PC-3 (cell line): ENCODE results near the gene CFAP45. TPM values are rescaled to one million over a fixed set of nuclear protein-coding genes. Genes with fewer than 3 reads are reported as not detected.

Experiments used
- ATAC-seq: fragments of 200-7000 bp; cut with Tn5 transposase; 2 replicates; pipeline ENCODE4 v1.9.1; 2020; ENCODE audit warnings: mild to moderate bottlenecking, moderate library complexity
- BruUV-seq: library from RNA; stranded (reverse); fragments of 400-500 nt; replicated peaks from 2 replicates; lab custom pipeline; 2021; lab: Mats Ljungman, UMichigan
- CTCF ChIA-PET: fragments of 300-600 bp; sonication (Branson Sonifier 250); formaldehyde crosslinking; loops from one replicate; lab custom pipeline; 2022; ENCODE audit warnings: antibody characterized with exemption; lab: Charles Lee
- POLR2A ChIA-PET: fragments of 300-600 bp; sonication (Branson Sonifier 250); formaldehyde crosslinking; loops from one replicate; lab custom pipeline; 2022; ENCODE audit warnings: antibody characterized with exemption; ENCODE audit not compliant: unreplicated experiment; lab: Charles Lee
- DNase-seq: peaks from one replicate; pipeline ENCODE4 v3.0.0-alpha.2; 2015
- H2AFZ ChIP-seq: fragments of 300-600 bp; sonication (generic); 2 replicates; pipeline ENCODE4 v1.6.0; 2016; ENCODE audit warnings: antibody characterized with exemption, low read length
- H3F3A ChIP-seq: fragments of 300-600 bp; sonication (generic); one replicate; pipeline ENCODE4 v1.6.0; 2017; ENCODE audit warnings: antibody characterized with exemption, low read length, control low read depth, mild to moderate bottlenecking; ENCODE audit not compliant: unreplicated experiment
- H3K27ac ChIP-seq: fragments of 300-600 bp; sonication (generic); 2 replicates; pipeline ENCODE4 v1.5.1; 2016; ENCODE audit warnings: mild to moderate bottlenecking, low read length
- H3K27me3 ChIP-seq: fragments of 300-600 bp; sonication (generic); 2 replicates; pipeline ENCODE4 v1.6.1; 2016; ENCODE audit warnings: low read length, mixed read lengths
- H3K36me3 ChIP-seq: fragments of 300-600 bp; sonication (generic); 2 replicates; pipeline ENCODE4 v1.6.1; 2016; ENCODE audit warnings: low read depth, mixed run types, low read length, mixed read lengths
- H3K4me1 ChIP-seq: fragments of 300-600 bp; sonication (generic); 2 replicates; pipeline ENCODE4 v1.5.1; 2016; ENCODE audit warnings: low read length; ENCODE audit not compliant: insufficient read depth
- H3K4me2 ChIP-seq: fragments of 300-600 bp; sonication (generic); 2 replicates; pipeline ENCODE4 v1.6.0; 2016; ENCODE audit warnings: low read length
- H3K4me3 ChIP-seq: fragments of 300-600 bp; sonication (generic); 2 replicates; pipeline ENCODE4 v1.5.1; 2016; ENCODE audit warnings: mild to moderate bottlenecking, low read length, mixed read lengths
- H3K79me2 ChIP-seq: fragments of 300-600 bp; sonication (generic); 2 replicates; pipeline ENCODE4 v1.6.1; 2017; ENCODE audit warnings: low read length, mixed read lengths
- H3K9ac ChIP-seq: fragments of 300-600 bp; sonication (generic); 2 replicates; pipeline ENCODE4 v1.6.0; 2016; ENCODE audit warnings: mild to moderate bottlenecking, low read length
- H3K9me2 ChIP-seq: fragments of 300-600 bp; sonication (generic); replicated peaks from 2 replicates; pipeline ENCODE4 v1.6.1; 2016; ENCODE audit warnings: mixed run types, low read length, mixed read lengths
- H3K9me3 ChIP-seq: fragments of 300-600 bp; sonication (generic); 2 replicates; pipeline ENCODE4 v1.6.1; 2016; ENCODE audit warnings: low read length, mixed read lengths
- H4K20me1 ChIP-seq: fragments of 300-600 bp; sonication (generic); 2 replicates; pipeline ENCODE4 v1.6.1; 2016; ENCODE audit warnings: low read length, mixed read lengths
- EZH2 ChIP-seq: fragments of 300-600 bp; sonication (generic); IDR thresholded peaks from one replicate; pipeline ENCODE4 v1.6.1; 2017; ENCODE audit warnings: antibody characterized with exemption, mild to moderate bottlenecking, low read length; ENCODE audit not compliant: unreplicated experiment
- EZH2phosphoT487 ChIP-seq: fragments of 300-600 bp; sonication (generic); IDR thresholded peaks from 2 replicates; pipeline ENCODE4 v1.6.1; 2018; ENCODE audit warnings: mild to moderate bottlenecking, antibody characterized with exemption, low read length, borderline replicate concordance
- intact Hi-C: fragments of 100-400 bp; cut with micrococcal nuclease; formaldehyde crosslinking; loops from 2 replicates; pipeline ENCODE4 v1.9.0; 2023
- total RNA-seq: library from RNA; depleted of rRNA; stranded (reverse); fragments of >200 nt; gene quantifications from 2 replicates; pipeline ENCODE4 v1.2.3, GENCODE V29; 2014
- TF ChIP-seq, protein P1 (sequence below): fragments of 300-600 bp; sonication (generic); conservative IDR thresholded peaks from 2 replicates; pipeline ENCODE4 v1.5.1; 2017; ENCODE audit warnings: antibody characterized with exemption, low read depth, mild to moderate bottlenecking, low read length

Gene CFAP45
- total RNA-seq, 1 experiment from 2014 or later = 1.6 TPM

DNA sequence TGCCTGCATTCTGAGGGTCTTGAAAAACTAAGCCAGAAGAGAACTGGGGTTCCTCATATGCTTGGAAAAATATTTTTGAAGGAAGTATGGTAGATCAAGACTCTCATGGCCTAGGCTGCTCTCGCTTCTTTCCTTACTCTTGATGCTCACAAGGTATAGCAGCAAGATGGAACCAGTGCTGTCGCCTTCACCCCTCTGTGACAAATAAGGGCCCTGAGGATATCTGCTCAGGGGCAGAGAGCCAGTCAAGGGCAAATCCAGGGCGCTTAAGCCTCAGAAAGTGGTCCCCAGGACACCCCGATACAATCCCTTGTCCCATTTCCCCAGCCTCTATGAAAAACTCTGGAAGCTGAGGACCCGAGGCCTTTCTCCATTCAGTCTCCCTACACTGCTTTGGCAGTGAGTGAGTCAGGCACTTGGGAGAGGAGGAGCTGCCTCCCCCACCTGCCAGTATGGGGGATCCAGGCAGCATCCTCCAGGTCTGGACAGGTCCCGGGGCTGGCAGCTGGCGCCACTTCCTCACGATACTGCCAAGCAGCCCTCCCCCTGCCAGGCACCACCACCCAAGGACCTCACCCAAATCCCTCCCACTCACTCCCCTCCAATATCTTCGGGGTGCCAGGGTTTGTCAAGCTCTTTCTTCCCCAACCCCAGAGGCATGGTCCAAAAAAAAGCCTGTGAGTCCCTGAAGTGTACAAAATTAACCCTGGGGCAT is 44.1 kb upstream of the CFAP45 start:
- peak overlapping the region; percentile 94 for H3K4me2 ChIP-seq
- TF ChIP-seq EZH2 (no peak), EZH2phosphoT487 (no peak)
- TF ChIP-seq, protein P1, sequence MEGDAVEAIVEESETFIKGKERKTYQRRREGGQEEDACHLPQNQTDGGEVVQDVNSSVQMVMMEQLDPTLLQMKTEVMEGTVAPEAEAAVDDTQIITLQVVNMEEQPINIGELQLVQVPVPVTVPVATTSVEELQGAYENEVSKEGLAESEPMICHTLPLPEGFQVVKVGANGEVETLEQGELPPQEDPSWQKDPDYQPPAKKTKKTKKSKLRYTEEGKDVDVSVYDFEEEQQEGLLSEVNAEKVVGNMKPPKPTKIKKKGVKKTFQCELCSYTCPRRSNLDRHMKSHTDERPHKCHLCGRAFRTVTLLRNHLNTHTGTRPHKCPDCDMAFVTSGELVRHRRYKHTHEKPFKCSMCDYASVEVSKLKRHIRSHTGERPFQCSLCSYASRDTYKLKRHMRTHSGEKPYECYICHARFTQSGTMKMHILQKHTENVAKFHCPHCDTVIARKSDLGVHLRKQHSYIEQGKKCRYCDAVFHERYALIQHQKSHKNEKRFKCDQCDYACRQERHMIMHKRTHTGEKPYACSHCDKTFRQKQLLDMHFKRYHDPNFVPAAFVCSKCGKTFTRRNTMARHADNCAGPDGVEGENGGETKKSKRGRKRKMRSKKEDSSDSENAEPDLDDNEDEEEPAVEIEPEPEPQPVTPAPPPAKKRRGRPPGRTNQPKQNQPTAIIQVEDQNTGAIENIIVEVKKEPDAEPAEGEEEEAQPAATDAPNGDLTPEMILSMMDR = no peak
- no peaks in the 10 kb centered on the region for H4K20me1 ChIP-seq
- peak overlapping the region; percentile 84 for H3K4me3 ChIP-seq
- H3K27me3 ChIP-seq = no peaks in the 10 kb centered on the region
- H3K36me3 ChIP-seq = no peaks in the 10 kb centered on the region
- intact Hi-C loops = loop anchor here (2.0 kb wide), 2 partner anchors 19 to 145 kb away; partner anchors contain the start of gene TAGLN2
- H3K9ac ChIP-seq = no peak overlapping the region
- CTCF ChIA-PET = interaction anchor here (0.7 to 1.1 kb wide), 2 partner anchors 62 to 64 kb away, joined by 3 to 6 read pairs; no protein-coding TSS in a partner anchor
- H3F3A ChIP-seq = no peaks in the 10 kb centered on the region
- H3K4me1 ChIP-seq = peaks cover 32% of the 10 kb centered on the region
- BruUV-seq = no TSS peak
- no peaks in the 10 kb centered on the region for H3K9me3 ChIP-seq
- no peak for DNase-seq
- no peak for ATAC-seq
- no peaks in the 10 kb centered on the region for H3K9me2 ChIP-seq
- no peak overlapping the region for H2AFZ ChIP-seq
- H3K27ac ChIP-seq = no peak overlapping the region
- peaks cover 23% of the 10 kb centered on the region for H3K79me2 ChIP-seq
- POLR2A ChIA-PET = no interaction called here

DNA sequence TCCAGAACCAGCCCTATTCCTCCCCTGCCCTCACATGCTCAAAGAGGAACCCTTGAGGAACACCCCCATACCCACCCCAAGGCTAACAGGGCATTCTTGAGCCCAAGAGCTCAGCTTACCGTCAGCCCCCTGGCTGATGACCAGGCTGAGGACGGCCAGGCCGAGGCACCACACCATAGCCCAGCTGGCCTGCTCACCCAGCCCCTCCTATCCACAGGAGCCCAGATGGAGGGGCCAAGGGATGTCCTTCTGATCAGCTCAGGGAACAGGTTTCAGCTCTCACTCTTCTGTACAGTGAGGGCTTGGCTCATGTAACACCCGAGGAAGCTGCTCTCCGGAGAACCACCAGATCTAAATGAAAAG is 43.3 kb upstream of the CFAP45 start:
- Histone ChIP-seq H2AFZ (no peak overlapping the region), H3K4me1 (peaks cover 33% of the 10 kb centered on the region), H3K4me3 (no peak overlapping the region), H3K9ac (no peak overlapping the region), H3K27me3 (no peaks in the 10 kb centered on the region), H3K36me3 (no peaks in the 10 kb centered on the region), H3F3A (no peaks in the 10 kb centered on the region), H4K20me1 (no peaks in the 10 kb centered on the region), H3K27ac (no peak overlapping the region), H3K4me2 (no peak overlapping the region), H3K79me2 (peaks cover 23% of the 10 kb centered on the region), H3K9me3 (no peaks in the 10 kb centered on the region), H3K9me2 (no peaks in the 10 kb centered on the region)
- ChIA-PET CTCF (no interaction called here), POLR2A (no interaction called here)
- intact Hi-C loops = no loop called here
- TF ChIP-seq, protein P1 = no peak
- no peak for TF ChIP-seq EZH2phosphoT487
- TF ChIP-seq EZH2 = no peak
- no TSS peak for BruUV-seq
- DNase-seq = no peak
- ATAC-seq = no peak

DNA sequence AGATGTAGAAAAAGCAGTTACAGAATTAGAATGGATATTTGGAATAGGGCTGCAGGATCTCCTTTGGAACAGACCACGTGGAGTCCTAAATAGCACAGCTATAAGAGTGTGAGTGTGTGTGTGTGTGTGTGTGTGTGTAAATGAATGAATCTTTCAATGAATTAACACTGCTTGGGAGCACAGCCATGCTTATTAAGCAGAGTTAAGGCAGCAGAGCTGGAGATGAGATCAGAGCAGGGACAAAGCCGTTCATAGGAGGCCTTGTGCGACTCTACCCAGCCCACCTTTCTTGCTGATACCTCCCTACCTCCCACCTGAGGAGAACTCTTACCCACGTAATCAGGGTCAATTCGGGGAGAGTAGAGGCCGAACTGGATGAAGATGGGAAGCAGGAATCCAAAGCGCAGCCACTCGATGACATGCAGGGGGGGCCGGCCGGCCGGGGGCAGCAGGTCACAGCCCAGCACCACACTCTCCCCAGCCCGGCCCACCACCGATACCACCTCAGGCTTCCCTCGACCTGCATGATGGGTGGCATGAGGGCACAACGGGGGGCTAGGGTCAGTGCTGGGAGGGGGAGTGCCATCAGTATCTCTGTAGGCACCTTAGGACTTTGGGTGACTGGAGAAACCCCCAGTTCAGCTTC is 42.8 kb upstream of the CFAP45 start:
- H3K27me3 ChIP-seq = no peaks in the 10 kb centered on the region
- ChIA-PET POLR2A (no interaction called here), CTCF (no interaction called here)
- H2AFZ ChIP-seq = no peak overlapping the region
- no peak overlapping the region for H3K9ac ChIP-seq
- H3K9me2 ChIP-seq = no peaks in the 10 kb centered on the region
- H3K4me2 ChIP-seq = no peak overlapping the region
- intact Hi-C loops = no loop called here
- BruUV-seq = no TSS peak
- no peaks in the 10 kb centered on the region for H4K20me1 ChIP-seq
- H3F3A ChIP-seq = no peaks in the 10 kb centered on the region
- H3K36me3 ChIP-seq = no peaks in the 10 kb centered on the region
- H3K9me3 ChIP-seq = no peaks in the 10 kb centered on the region
- no peak for DNase-seq
- H3K4me1 ChIP-seq = peaks cover 38% of the 10 kb centered on the region
- H3K4me3 ChIP-seq = no peak overlapping the region
- H3K79me2 ChIP-seq = peaks cover 23% of the 10 kb centered on the region
- TF ChIP-seq EZH2 (no peak), EZH2phosphoT487 (no peak)
- TF ChIP-seq, protein P1 = no peak
- no peak for ATAC-seq
- H3K27ac ChIP-seq = no peak overlapping the region
